Fibroblast of lung (primary cell): ENCODE data around the gene PHRF1.

ENCODE experiments used
- EZH2 ChIP-seq: IDR thresholded peaks from 2 replicates; pipeline ENCODE4 v1.5.1; 2012; ENCODE audit warnings: low read length, control low read depth, mild to moderate bottlenecking; ENCODE audit errors: missing control alignments
- TF ChIP-seq, protein P1 (sequence below), 2 donors: IDR thresholded peaks in 1 of 2; conservative IDR thresholded peaks in 1 of 2; 1 replicate in 1 of 2; 2 replicates in 1 of 2; pipeline ENCODE4 v1.5.1; 2011 to 2012; ENCODE audit warnings: low read length in 2 of 2, control low read depth in 1 of 2, inconsistent platforms in 1 of 2, low read depth in 1 of 2, mild to moderate bottlenecking in 1 of 2

DNA sequence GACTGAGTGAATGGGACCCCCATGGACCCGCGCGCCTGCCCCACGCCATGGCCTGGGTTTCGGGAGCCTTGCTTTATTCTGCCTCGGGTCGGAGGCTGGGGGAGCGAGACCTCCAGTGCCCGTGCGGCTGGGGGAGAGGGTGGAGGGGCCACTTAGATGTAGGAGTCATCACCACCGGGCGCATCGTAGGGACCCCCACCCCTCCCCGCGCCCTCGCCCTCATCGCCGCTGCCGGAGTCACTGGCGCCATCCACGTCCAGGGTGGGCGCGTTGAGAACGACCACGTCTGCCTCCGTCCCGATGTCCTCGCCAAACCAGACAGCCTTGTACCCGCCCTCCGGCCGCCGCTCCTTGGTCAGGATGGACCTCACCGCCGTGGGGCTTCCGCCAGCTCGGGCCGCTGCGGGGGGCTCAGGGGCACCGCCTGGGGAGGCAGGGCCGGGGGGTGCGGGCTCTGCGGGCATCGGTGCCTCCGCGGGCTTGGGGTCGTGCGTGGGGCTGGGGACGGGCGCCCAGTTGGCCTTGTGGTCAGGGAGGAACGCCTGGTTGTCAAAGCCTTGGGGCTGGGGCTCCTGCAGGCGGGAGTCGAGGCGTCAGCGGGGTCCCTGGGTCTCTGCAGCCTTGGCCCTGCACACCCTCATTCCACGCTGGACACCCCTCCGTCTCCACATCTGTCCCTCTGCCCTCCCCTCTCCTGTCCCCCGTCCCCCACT, 41.1 kb downstream of the PHRF1 start:
- TF ChIP-seq, protein P1, sequence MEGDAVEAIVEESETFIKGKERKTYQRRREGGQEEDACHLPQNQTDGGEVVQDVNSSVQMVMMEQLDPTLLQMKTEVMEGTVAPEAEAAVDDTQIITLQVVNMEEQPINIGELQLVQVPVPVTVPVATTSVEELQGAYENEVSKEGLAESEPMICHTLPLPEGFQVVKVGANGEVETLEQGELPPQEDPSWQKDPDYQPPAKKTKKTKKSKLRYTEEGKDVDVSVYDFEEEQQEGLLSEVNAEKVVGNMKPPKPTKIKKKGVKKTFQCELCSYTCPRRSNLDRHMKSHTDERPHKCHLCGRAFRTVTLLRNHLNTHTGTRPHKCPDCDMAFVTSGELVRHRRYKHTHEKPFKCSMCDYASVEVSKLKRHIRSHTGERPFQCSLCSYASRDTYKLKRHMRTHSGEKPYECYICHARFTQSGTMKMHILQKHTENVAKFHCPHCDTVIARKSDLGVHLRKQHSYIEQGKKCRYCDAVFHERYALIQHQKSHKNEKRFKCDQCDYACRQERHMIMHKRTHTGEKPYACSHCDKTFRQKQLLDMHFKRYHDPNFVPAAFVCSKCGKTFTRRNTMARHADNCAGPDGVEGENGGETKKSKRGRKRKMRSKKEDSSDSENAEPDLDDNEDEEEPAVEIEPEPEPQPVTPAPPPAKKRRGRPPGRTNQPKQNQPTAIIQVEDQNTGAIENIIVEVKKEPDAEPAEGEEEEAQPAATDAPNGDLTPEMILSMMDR (conservative IDR thresholded peaks at IDR 0.05 in 1 of 2, IDR thresholded peaks at IDR 0.05 in 1 of 2; ENCODE audit: low read depth in 1 of 2, low read length in 2 of 2): no peak
- no peak for TF ChIP-seq EZH2
